Measurements from ENCODE around the gene ABCD3.
"Not testable (repeated sequence)": the region's sequence is repeated elsewhere in the genome, so short reads cannot be mapped to it uniquely, and the experiment has no call there.

The ABCD3 gene

GRCh38 chr1:94418664-94419655 is 771 bp downstream of the ABCD3 start:
- DNase-seq, result no peak
- Histone ChIP-seq H2AFZ (ENCODE audit: low read length) (peak overlapping the region; percentile 70), H4K20me1 (ENCODE audit: insufficient read depth, low read length) (no peaks in the 10 kb centered on the region)

DNA sequence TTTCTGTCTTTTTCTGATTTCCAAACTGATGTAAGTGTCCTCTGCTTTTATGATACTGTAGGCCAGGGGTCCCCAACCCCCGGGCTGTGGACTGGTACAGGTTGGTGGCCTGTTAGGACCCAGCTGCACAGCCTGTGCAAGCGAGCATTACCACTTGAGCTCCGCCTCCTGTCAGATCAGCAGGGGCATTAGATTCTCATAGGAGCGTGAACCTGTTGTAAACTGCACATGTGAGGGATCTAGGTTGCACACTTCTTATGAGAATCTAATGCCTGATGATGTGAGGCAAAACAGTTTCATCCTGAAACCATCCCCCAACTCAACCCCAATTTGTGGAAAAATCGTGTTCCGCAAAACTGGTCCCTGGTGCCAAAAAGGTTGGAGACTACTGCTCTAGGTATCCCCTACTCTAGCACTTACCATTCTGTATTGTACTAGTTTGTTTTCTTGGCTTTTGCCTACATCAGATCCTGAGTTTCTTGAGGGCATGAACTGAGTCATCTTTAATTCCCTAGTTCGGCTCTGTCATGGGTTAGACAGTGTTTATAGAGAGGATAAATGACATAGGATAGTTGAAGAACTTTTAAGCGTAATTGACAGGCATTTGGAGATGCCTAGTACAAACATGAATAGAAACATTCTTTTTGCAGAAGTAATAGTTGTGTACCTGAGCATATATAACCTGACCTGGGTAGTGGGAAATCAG is 4.1 kb downstream of the ABCD3 start:
- Histone ChIP-seq H3F3A (ENCODE audit: insufficient read depth, low read length) (no peaks in the 10 kb centered on the region), H3K9me2 (replicated peaks; ENCODE audit: insufficient read depth, low read length) (no peaks in the 10 kb centered on the region), H3K79me2 (ENCODE audit: low read length) (peaks cover 29% of the 10 kb centered on the region), H3K27me3 (replicated peaks; ENCODE audit: insufficient read depth, low read length) (no peaks in the 10 kb centered on the region), H3K9ac (ENCODE audit: low read length) (no peak overlapping the region), H3K36me3 (replicated peaks; ENCODE audit: insufficient read depth, low read length) (no peaks in the 10 kb centered on the region), H3K27ac (ENCODE audit: low read length) (no peak overlapping the region), H2AFZ (ENCODE audit: low read length) (no peak overlapping the region), H4K20me1 (ENCODE audit: insufficient read depth, low read length) (no peaks in the 10 kb centered on the region), H3K4me3 (ENCODE audit: low read length) (no peak overlapping the region), H3K4me1 (ENCODE audit: low read length) (no peaks in the 10 kb centered on the region), H3K9me3 (replicated peaks; ENCODE audit: insufficient read depth, low read length) (no peaks in the 10 kb centered on the region), H3K4me2 (ENCODE audit: low read depth, low read length) (no peak overlapping the region)
- no peak for DNase-seq
- no peak for TF ChIP-seq EZH2 (optimal IDR thresholded peaks at IDR 0.05; ENCODE audit: low read depth, low read length)
- TF ChIP-seq EZH2phosphoT487 (IDR thresholded peaks at IDR 0.05; ENCODE audit: low read length), result no peak
- TF ChIP-seq, protein P1, sequence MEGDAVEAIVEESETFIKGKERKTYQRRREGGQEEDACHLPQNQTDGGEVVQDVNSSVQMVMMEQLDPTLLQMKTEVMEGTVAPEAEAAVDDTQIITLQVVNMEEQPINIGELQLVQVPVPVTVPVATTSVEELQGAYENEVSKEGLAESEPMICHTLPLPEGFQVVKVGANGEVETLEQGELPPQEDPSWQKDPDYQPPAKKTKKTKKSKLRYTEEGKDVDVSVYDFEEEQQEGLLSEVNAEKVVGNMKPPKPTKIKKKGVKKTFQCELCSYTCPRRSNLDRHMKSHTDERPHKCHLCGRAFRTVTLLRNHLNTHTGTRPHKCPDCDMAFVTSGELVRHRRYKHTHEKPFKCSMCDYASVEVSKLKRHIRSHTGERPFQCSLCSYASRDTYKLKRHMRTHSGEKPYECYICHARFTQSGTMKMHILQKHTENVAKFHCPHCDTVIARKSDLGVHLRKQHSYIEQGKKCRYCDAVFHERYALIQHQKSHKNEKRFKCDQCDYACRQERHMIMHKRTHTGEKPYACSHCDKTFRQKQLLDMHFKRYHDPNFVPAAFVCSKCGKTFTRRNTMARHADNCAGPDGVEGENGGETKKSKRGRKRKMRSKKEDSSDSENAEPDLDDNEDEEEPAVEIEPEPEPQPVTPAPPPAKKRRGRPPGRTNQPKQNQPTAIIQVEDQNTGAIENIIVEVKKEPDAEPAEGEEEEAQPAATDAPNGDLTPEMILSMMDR (IDR thresholded peaks at IDR 0.05; ENCODE audit: low read length), result no peak

More at GRCh38 chr1:94418664-94419655, 771 bp downstream of the ABCD3 start:
- TF ChIP-seq EZH2 (optimal IDR thresholded peaks at IDR 0.05; ENCODE audit: low read depth, low read length) (no peak), EZH2phosphoT487 (IDR thresholded peaks at IDR 0.05; ENCODE audit: low read length) (no peak)
- TF ChIP-seq, protein P1 (IDR thresholded peaks at IDR 0.05; ENCODE audit: low read length), result no peak
- Histone ChIP-seq H3K79me2 (ENCODE audit: low read length) (peaks cover 17% of the 10 kb centered on the region), H3F3A (ENCODE audit: insufficient read depth, low read length) (no peaks in the 10 kb centered on the region), H3K4me1 (ENCODE audit: low read length) (no peaks in the 10 kb centered on the region), H3K27ac (ENCODE audit: low read length) (no peak overlapping the region), H3K4me3 (ENCODE audit: low read length) (peak overlapping the region; percentile 75), H3K9me2 (replicated peaks; ENCODE audit: insufficient read depth, low read length) (no peaks in the 10 kb centered on the region), H3K9me3 (replicated peaks; ENCODE audit: insufficient read depth, low read length) (no peaks in the 10 kb centered on the region), H3K9ac (ENCODE audit: low read length) (peak overlapping the region; percentile 59; the same call in 1 of the 2 replicates), H3K36me3 (replicated peaks; ENCODE audit: insufficient read depth, low read length) (no peaks in the 10 kb centered on the region), H3K4me2 (ENCODE audit: low read depth, low read length) (peak overlapping the region; percentile 61), H3K27me3 (replicated peaks; ENCODE audit: insufficient read depth, low read length) (no peaks in the 10 kb centered on the region)

DNA sequence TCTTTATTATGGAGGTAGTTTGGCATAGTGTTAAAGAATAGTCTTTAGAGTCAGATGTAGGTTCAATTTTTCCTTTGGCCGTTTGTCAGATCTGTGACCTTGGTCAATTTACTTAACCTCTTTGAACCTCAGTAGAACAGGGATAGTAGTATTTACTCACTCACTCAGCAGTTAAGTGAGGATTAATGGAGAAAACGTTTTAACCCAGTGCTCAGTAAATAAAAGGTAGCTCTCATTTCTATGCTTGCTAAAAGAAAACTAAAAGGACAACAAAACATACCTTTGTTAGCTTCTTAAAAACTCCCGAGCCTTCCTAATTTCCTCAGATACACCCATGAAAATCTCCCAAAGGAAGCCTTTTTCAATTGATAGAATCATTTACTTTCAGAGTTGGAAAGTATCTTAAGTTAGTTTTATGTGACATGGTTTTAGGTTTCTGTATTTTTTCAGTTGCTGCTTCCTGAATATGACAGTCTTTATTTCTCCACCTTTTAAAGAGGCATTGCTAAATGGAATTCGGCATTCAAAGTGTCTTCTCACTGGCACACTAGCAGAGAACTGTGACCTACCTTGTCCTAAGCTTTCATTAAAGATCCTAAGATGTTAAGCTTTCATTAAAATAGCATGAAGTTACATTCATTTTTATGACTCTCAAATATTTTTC is 7.8 kb downstream of the ABCD3 start:
- Histone ChIP-seq H2AFZ (ENCODE audit: low read length) (no peak overlapping the region), H3K9me3 (replicated peaks; ENCODE audit: insufficient read depth, low read length) (no peaks in the 10 kb centered on the region), H3K4me1 (ENCODE audit: low read length) (no peaks in the 10 kb centered on the region), H3F3A (ENCODE audit: insufficient read depth, low read length) (no peaks in the 10 kb centered on the region), H4K20me1 (ENCODE audit: insufficient read depth, low read length) (no peaks in the 10 kb centered on the region), H3K27ac (ENCODE audit: low read length) (no peak overlapping the region), H3K36me3 (replicated peaks; ENCODE audit: insufficient read depth, low read length) (no peaks in the 10 kb centered on the region), H3K4me2 (ENCODE audit: low read depth, low read length) (no peak overlapping the region), H3K9ac (ENCODE audit: low read length) (no peak overlapping the region), H3K9me2 (replicated peaks; ENCODE audit: insufficient read depth, low read length) (no peaks in the 10 kb centered on the region), H3K4me3 (ENCODE audit: low read length) (no peak overlapping the region), H3K79me2 (ENCODE audit: low read length) (peaks cover 15% of the 10 kb centered on the region), H3K27me3 (replicated peaks; ENCODE audit: insufficient read depth, low read length) (no peaks in the 10 kb centered on the region)
- TF ChIP-seq EZH2 (optimal IDR thresholded peaks at IDR 0.05; ENCODE audit: low read depth, low read length) (no peak), EZH2phosphoT487 (IDR thresholded peaks at IDR 0.05; ENCODE audit: low read length) (no peak)
- TF ChIP-seq, protein P1 (IDR thresholded peaks at IDR 0.05; ENCODE audit: low read length), result no peak
- no peak for DNase-seq

DNA sequence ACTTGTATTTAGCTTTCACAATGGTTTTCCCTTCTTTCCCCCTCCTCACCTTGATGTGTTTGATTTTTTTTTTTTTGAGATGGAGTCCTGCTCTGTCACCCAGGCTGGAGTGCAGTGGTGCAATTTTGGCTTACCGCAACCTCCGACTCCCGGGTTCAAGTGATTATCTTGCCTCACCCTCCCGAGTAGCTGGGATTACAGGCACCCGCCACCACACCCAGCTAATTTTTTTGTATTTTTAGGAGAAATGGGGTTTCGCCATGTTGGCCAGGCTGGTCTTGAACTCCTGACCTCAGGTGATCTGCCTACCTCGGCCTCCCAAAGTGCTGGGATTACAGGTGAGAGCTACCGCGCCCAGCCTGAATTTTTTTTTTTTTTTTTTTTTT is 8.3 kb downstream of the ABCD3 start:
- H3K79me2 ChIP-seq (ENCODE audit: low read length), result peaks cover 12% of the 10 kb centered on the region; the same call in 1 of the 2 replicates
- not testable (repeated sequence) for H3K27me3 ChIP-seq (replicated peaks; ENCODE audit: insufficient read depth, low read length); H3K36me3 ChIP-seq (replicated peaks; ENCODE audit: insufficient read depth, low read length); H4K20me1 ChIP-seq (ENCODE audit: insufficient read depth, low read length); H3K4me3 ChIP-seq (ENCODE audit: low read length); H3K4me1 ChIP-seq (ENCODE audit: low read length); H3K4me2 ChIP-seq (ENCODE audit: low read depth, low read length); H3F3A ChIP-seq (ENCODE audit: insufficient read depth, low read length); H3K9ac ChIP-seq (ENCODE audit: low read length); H3K9me3 ChIP-seq (replicated peaks; ENCODE audit: insufficient read depth, low read length); H2AFZ ChIP-seq (ENCODE audit: low read length); H3K27ac ChIP-seq (ENCODE audit: low read length); H3K9me2 ChIP-seq (replicated peaks; ENCODE audit: insufficient read depth, low read length); DNase-seq

Data from MM.1S (cell line).